K562 (cell line): ENCODE results near the gene YBX1. TPM values are rescaled to one million over a fixed set of nuclear protein-coding genes. Genes with fewer than 3 reads are reported as not detected.

Experiments used
- BRD4 ChIP-seq: fragments of 200-600 bp; sonication (generic); IDR thresholded peaks from 2 replicates; pipeline ENCODE4 v1.6.1; 2017; ENCODE audit warnings: inconsistent platforms
- CGGBP1 ChIP-seq: fragments of 250-450 bp; sonication (Bioruptor Pico); IDR thresholded peaks from 2 replicates; pipeline ENCODE4 v1.9.0; 2021; ENCODE audit warnings: mild to moderate bottlenecking
- CXXC5 ChIP-seq: fragments of 250-450 bp; sonication (Bioruptor Pico); IDR thresholded peaks from 2 replicates; pipeline ENCODE4 v1.8.0; 2022; ENCODE audit warnings: inconsistent platforms, mild to moderate bottlenecking, moderate library complexity
- FOXJ3 ChIP-seq: sonication (generic); formaldehyde crosslinking; IDR thresholded peaks from 2 replicates; pipeline ENCODE4 v1.4.0; 2020; ENCODE audit warnings: mild to moderate bottlenecking, missing genetic modification reagents
- MEIS2 ChIP-seq: fragments of 450-650 bp; IDR thresholded peaks from 2 replicates; pipeline ENCODE4 v1.6.1; 2014; ENCODE audit warnings: mild to moderate bottlenecking; ENCODE audit not compliant: partially characterized antibody
- NCOA6 ChIP-seq: fragments of 450-650 bp; IDR thresholded peaks from 2 replicates; pipeline ENCODE4 v1.6.1; 2017; ENCODE audit warnings: mild to moderate bottlenecking
- POLR3A ChIP-seq: IDR thresholded peaks from 2 replicates; pipeline ENCODE4 v1.6.1; 2011; ENCODE audit warnings: borderline replicate concordance, mild to moderate bottlenecking, moderate library complexity; ENCODE audit not compliant: insufficient read length, insufficient read depth; ENCODE audit errors: extremely low read depth
- PTBP1 ChIP-seq: fragments of 200-400 bp; formaldehyde crosslinking; IDR thresholded peaks from 2 replicates; pipeline ENCODE4 v1.6.1; 2017; ENCODE audit warnings: low read depth, low read length
- RBM17 ChIP-seq: fragments of 200-400 bp; formaldehyde crosslinking; IDR thresholded peaks from 2 replicates; pipeline ENCODE4 v1.6.1; 2017; ENCODE audit warnings: low read depth, mild to moderate bottlenecking, low read length, borderline replicate concordance
- RFX1 ChIP-seq: fragments of 450-650 bp; IDR thresholded peaks from 2 replicates; pipeline ENCODE4 v1.6.1; 2016; ENCODE audit warnings: mild to moderate bottlenecking, moderate library complexity
- TAL1 ChIP-seq: fragments of 450-650 bp; IDR thresholded peaks from 2 replicates; pipeline ENCODE4 v1.6.1; 2016; ENCODE audit warnings: mild to moderate bottlenecking
- YBX1 ChIP-seq: fragments of 450-650 bp; IDR thresholded peaks from 2 replicates; pipeline ENCODE4 v1.7.1; 2016; ENCODE audit warnings: mild to moderate bottlenecking
- ZFPM2 ChIP-seq: fragments of 250-450 bp; sonication (Bioruptor Pico); IDR thresholded peaks from 2 replicates; pipeline ENCODE4 v1.5.1; 2022; ENCODE audit warnings: mild to moderate bottlenecking
- ZKSCAN3 ChIP-seq: fragments of 250-450 bp; sonication (Bioruptor Pico); IDR thresholded peaks from 2 replicates; pipeline ENCODE4 v1.4.0; 2020
- ZNF143 ChIP-seq: sonication (generic); formaldehyde crosslinking; IDR thresholded peaks from 2 replicates; pipeline ENCODE4 v1.9.0; 2022; ENCODE audit warnings: mild to moderate bottlenecking, missing genetic modification reagents
- ZNF165 ChIP-seq: fragments of 250-450 bp; sonication (Bioruptor Pico); IDR thresholded peaks from 2 replicates; pipeline ENCODE4 v1.4.0; 2020; ENCODE audit warnings: borderline replicate concordance
- ZNF695 ChIP-seq: fragments of 450-650 bp; formaldehyde crosslinking; IDR thresholded peaks from 2 replicates; pipeline ENCODE4 v1.4.0; 2020; ENCODE audit warnings: mild to moderate bottlenecking, moderate library complexity
- polyA plus RNA-seq, 8 experiments: library from polyadenylated mRNA; depleted of rRNA in 4 of 8; stranded (reverse) in 5 of 8; unstranded in 3 of 8; fragments of >200 nt; fragmentation: Nextera tagmentation in 2 of 8; fragmentation: Illumina TruSeq in 1 of 8; extraction: Ambion mirVana in 2 of 8; extraction: Trizol in 1 of 8; gene quantifications; 2 replicates each; pipeline versions ENCODE4 v1.2.1 to v1.2.3, GENCODE V29; 2011 to 2014; ENCODE audit warnings: inconsistent platforms in 1 of 8, missing spikeins in 1 of 8
- total RNA-seq, 7 experiments: library from RNA; depleted of rRNA in 6 of 7; stranded (reverse); fragments of >200 nt in 6 of 7; fragmentation: Illumina TruSeq in 2 of 7; extraction: Trizol in 2 of 7; gene quantifications; 2 replicates each; pipeline versions ENCODE4 v1.2.1 to v1.2.3, GENCODE V29; 2011 to 2021; ENCODE audit warnings: low replicate concordance in 1 of 7
- TF ChIP-seq, protein P1 (sequence below): sonication (generic); formaldehyde crosslinking; IDR thresholded peaks from 2 replicates; pipeline ENCODE4 v1.8.0; 2023; ENCODE audit warnings: missing genetic modification reagents, mild to moderate bottlenecking, borderline replicate concordance
- TF ChIP-seq, protein P2 (sequence below), 2 experiments: IDR thresholded peaks; 2 replicates each; pipeline ENCODE4 v1.6.1; 2012; ENCODE audit warnings: improper control_type of control experiment in 2 of 2, low read depth in 2 of 2, low read length in 2 of 2, borderline replicate concordance in 1 of 2

YBX1 gene
- total and polyA plus RNA-seq, 9 of the 15 experiments (the other 6 are each of a cell fraction or from before 2014, with no cell fraction given): 363 to 1,955 (median 1,216) TPM

DNA sequence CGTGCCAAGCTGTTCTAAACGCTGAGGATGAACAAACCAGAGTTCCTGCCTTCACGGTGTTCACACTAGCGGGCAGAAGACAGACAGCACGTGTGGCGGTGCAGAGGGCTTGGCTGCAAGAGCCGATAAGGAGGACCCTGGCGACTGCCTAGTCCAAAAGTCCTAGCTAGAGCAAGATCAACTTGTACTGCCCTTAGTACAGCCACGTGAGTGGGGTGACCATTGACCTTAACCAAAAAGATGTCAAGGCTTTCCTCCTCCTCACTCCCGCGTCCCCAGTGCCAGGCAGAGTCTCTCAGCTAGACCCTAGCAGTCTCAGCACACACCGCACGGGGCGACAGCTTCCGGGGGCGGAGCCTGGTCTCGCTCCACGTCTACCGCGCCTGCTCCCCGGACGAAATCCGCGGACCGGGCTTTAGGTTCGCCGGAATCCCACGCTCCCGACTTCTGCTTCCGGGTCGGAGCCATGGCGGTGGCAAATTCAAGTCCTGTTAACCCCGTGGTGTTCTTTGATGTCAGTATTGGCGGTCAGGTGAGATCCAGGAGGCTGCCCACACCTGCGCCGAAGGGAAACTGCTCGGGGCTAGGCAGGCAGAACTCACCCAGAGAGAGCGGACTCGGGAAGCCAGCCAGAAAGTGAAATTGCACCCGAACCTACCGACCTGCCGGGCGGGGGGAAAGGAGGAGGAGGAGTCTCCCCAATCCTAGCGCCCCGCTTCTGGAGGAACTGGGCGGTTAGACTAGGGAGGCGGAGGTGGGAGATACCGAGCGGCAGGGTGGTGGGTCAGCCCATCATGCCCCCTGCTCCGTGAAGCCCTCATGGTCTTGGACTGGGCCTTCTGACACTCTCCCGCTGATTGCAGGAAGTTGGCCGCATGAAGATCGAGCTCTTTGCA is 24.0 kb upstream of the YBX1 start, which contains the start of gene PPIH (continued):
- TF ChIP-seq, protein P1, sequence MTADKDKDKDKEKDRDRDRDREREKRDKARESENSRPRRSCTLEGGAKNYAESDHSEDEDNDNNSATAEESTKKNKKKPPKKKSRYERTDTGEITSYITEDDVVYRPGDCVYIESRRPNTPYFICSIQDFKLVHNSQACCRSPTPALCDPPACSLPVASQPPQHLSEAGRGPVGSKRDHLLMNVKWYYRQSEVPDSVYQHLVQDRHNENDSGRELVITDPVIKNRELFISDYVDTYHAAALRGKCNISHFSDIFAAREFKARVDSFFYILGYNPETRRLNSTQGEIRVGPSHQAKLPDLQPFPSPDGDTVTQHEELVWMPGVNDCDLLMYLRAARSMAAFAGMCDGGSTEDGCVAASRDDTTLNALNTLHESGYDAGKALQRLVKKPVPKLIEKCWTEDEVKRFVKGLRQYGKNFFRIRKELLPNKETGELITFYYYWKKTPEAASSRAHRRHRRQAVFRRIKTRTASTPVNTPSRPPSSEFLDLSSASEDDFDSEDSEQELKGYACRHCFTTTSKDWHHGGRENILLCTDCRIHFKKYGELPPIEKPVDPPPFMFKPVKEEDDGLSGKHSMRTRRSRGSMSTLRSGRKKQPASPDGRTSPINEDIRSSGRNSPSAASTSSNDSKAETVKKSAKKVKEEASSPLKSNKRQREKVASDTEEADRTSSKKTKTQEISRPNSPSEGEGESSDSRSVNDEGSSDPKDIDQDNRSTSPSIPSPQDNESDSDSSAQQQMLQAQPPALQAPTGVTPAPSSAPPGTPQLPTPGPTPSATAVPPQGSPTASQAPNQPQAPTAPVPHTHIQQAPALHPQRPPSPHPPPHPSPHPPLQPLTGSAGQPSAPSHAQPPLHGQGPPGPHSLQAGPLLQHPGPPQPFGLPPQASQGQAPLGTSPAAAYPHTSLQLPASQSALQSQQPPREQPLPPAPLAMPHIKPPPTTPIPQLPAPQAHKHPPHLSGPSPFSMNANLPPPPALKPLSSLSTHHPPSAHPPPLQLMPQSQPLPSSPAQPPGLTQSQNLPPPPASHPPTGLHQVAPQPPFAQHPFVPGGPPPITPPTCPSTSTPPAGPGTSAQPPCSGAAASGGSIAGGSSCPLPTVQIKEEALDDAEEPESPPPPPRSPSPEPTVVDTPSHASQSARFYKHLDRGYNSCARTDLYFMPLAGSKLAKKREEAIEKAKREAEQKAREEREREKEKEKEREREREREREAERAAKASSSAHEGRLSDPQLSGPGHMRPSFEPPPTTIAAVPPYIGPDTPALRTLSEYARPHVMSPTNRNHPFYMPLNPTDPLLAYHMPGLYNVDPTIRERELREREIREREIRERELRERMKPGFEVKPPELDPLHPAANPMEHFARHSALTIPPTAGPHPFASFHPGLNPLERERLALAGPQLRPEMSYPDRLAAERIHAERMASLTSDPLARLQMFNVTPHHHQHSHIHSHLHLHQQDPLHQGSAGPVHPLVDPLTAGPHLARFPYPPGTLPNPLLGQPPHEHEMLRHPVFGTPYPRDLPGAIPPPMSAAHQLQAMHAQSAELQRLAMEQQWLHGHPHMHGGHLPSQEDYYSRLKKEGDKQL (CRISPR knock-in tag): no peak
- TF ChIP-seq POLR3A (no peak), ZNF165 (CRISPR knock-in tag) (no peak), CGGBP1 (no peak), RFX1 (no peak), RBM17 (no peak), YBX1 (no peak), FOXJ3 (CRISPR knock-in tag) (no peak), ZKSCAN3 (no peak), BRD4 (peak; percentile 75; the same call in 1 of the 2 replicates), TAL1 (peak; percentile 27; the same call in 1 of the 2 replicates), NCOA6 (no peak), MEIS2 (peak; percentile 37), ZNF143 (CRISPR knock-in tag) (peak; percentile 46; the same call in 1 of the 2 replicates), CXXC5 (peak; percentile 98), PTBP1 (no peak), ZFPM2 (CRISPR knock-in tag) (0 out of 2 replicates have a peak, but pooled peaks have one; percentile 12), ZNF695 (CRISPR knock-in tag) (0 out of 2 replicates have a peak, but pooled peaks have one; percentile 43)
- TF ChIP-seq, protein P2, sequence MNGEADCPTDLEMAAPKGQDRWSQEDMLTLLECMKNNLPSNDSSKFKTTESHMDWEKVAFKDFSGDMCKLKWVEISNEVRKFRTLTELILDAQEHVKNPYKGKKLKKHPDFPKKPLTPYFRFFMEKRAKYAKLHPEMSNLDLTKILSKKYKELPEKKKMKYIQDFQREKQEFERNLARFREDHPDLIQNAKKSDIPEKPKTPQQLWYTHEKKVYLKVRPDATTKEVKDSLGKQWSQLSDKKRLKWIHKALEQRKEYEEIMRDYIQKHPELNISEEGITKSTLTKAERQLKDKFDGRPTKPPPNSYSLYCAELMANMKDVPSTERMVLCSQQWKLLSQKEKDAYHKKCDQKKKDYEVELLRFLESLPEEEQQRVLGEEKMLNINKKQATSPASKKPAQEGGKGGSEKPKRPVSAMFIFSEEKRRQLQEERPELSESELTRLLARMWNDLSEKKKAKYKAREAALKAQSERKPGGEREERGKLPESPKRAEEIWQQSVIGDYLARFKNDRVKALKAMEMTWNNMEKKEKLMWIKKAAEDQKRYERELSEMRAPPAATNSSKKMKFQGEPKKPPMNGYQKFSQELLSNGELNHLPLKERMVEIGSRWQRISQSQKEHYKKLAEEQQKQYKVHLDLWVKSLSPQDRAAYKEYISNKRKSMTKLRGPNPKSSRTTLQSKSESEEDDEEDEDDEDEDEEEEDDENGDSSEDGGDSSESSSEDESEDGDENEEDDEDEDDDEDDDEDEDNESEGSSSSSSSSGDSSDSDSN (IDR thresholded peaks at IDR 0.05; ENCODE audit: borderline replicate concordance in 1 of 2, low read depth in 2 of 2, low read length in 2 of 2): peak; percentile 67 to 77; a peak in 2 of 4 replicates
